Natural killer cell (primary cell): ENCODE data around the gene FXYD7. TPM values are rescaled to one million over a fixed set of nuclear protein-coding genes. Genes with fewer than 3 reads are reported as not detected.

Experiments used
- ATAC-seq, 3 donors: fragments of 150-1000 bp in 2 of 3; fragments of 200-7000 bp in 1 of 3; cut with Tn5 transposase; 1 replicate in 1 of 3; 2 replicates in 2 of 3; pipeline ENCODE4 v1.10.0; 2021; ENCODE audit warnings: mild to moderate bottlenecking in 2 of 3, moderate library complexity in 2 of 3
- DNase-seq, 2 donors: peaks; one replicate each; pipeline versions ENCODE4 v3.0.0 to v3.0.0-alpha.2; 2013 to 2021; ENCODE audit warnings: mixed read lengths in 1 of 2
- H3K27ac ChIP-seq: one replicate; pipeline ENCODE4 v1.5.1; 2013; ENCODE audit warnings: mild to moderate bottlenecking, low read length
- H3K27me3 ChIP-seq: one replicate; pipeline ENCODE4 v1.6.1; 2013; ENCODE audit warnings: low read length; ENCODE audit not compliant: control insufficient read depth, insufficient read depth
- H3K36me3 ChIP-seq: one replicate; pipeline ENCODE4 v1.6.1; 2013; ENCODE audit warnings: low read length; ENCODE audit not compliant: control insufficient read depth, insufficient read depth
- H3K4me1 ChIP-seq: one replicate; pipeline ENCODE4 v1.6.1; 2013; ENCODE audit warnings: low read length; ENCODE audit not compliant: control insufficient read depth, insufficient read depth
- H3K4me3 ChIP-seq: one replicate; pipeline ENCODE4 v1.5.1; 2013; ENCODE audit warnings: low read length
- H3K9me3 ChIP-seq: one replicate; pipeline ENCODE4 v1.6.1; 2013; ENCODE audit warnings: low read length; ENCODE audit not compliant: control insufficient read depth, insufficient read depth
- H3K27ac Mint-ChIP-seq, 2 donors: one replicate each; pipeline ENCODE4 v1.8.0; 2022; ENCODE audit warnings: mild to moderate bottlenecking in 2 of 2, mixed read lengths in 2 of 2, moderate library complexity in 1 of 2
- H3K27me3 Mint-ChIP-seq, 2 donors: one replicate each; pipeline ENCODE4 v1.8.0; 2022; ENCODE audit warnings: low read depth in 2 of 2, mixed read lengths in 2 of 2
- H3K36me3 Mint-ChIP-seq: one replicate; pipeline ENCODE4 v1.8.0; 2022; ENCODE audit warnings: mixed read lengths
- H3K4me1 Mint-ChIP-seq, 2 donors: one replicate each; pipeline ENCODE4 v1.8.0; 2022; ENCODE audit warnings: mixed read lengths in 2 of 2
- H3K4me3 Mint-ChIP-seq: one replicate; pipeline ENCODE4 v1.8.0; 2022; ENCODE audit warnings: mild to moderate bottlenecking, moderate library complexity, mixed read lengths
- H3K9me3 Mint-ChIP-seq, 2 donors: one replicate each; pipeline ENCODE4 v1.8.0; 2022; ENCODE audit warnings: mixed read lengths in 2 of 2
- CTCF ChIP-seq: fragments of 200-600 bp; IDR thresholded peaks from one replicate; pipeline ENCODE4 v1.8.0; 2022; ENCODE audit warnings: antibody characterized with exemption
- WGBS: methylation state at CpG from one replicate; pipeline ENCODE4 v1.1.7; 2013; ENCODE audit warnings: missing lambda C conversion rate; ENCODE audit not compliant: insufficient coverage; 5-methylcytosine and 5-hydroxymethylcytosine counted together
- intact Hi-C: fragments of 100-400 bp; cut with micrococcal nuclease; formaldehyde crosslinking; loops from one replicate; pipeline ENCODE4 v1.14.2; 2022
- total RNA-seq, 4 donors: library from RNA; stranded (reverse); fragments of 120-200 nt in 1 of 4; gene quantifications; one replicate each; pipeline versions ENCODE4 v1.2.3 to v1.2.4, GENCODE V29; 2013 to 2022

FXYD7 gene
- total RNA-seq, 3 donors from 2014 or later (not counting 1 experiment from before 2014, with no cell fraction given): 4.0 to 5.4 (median 4.9) TPM

GRCh38 chr19:35094656-35095055 lies 48.4 kb upstream of the FXYD7 start:
- WGBS: 98% methylated on average over 4 of the region's 4 CpGs
- TF ChIP-seq CTCF: no peak
- Mint-ChIP-seq H3K4me1 (no peaks in the 10 kb centered on the region), H3K9me3 (no peaks in the 10 kb centered on the region), H3K4me3 (no peak overlapping the region), H3K27me3 (peaks cover 0 to 7% of the 10 kb centered on the region in 2 donors), H3K27ac (no peak overlapping the region), H3K36me3 (no peaks in the 10 kb centered on the region)
- no peak for DNase-seq
- H3K4me3 ChIP-seq: no peak overlapping the region
- no peaks in the 10 kb centered on the region for H3K36me3 ChIP-seq
- H3K4me1 ChIP-seq: peaks cover 4% of the 10 kb centered on the region
- intact Hi-C loops: no loop called here
- no peak for ATAC-seq
- H3K27me3 ChIP-seq: peaks cover 6% of the 10 kb centered on the region
- H3K9me3 ChIP-seq: no peaks in the 10 kb centered on the region
- no peak overlapping the region for H3K27ac ChIP-seq

GRCh38 chr19:35095667-35096368 lies 47.2 kb upstream of the FXYD7 start:
- Histone ChIP-seq H3K4me3 (no peak overlapping the region), H3K27me3 (peaks cover 4% of the 10 kb centered on the region), H3K4me1 (peaks cover under 1% of the 10 kb centered on the region), H3K36me3 (no peaks in the 10 kb centered on the region), H3K27ac (no peak overlapping the region), H3K9me3 (no peaks in the 10 kb centered on the region)
- peaks cover 0 to 6% of the 10 kb centered on the region in 2 donors for H3K27me3 Mint-ChIP-seq
- H3K4me3 Mint-ChIP-seq: no peak overlapping the region
- no peak for ATAC-seq
- TF ChIP-seq CTCF: no peak
- peak overlapping the region in 1 of 2 donors; percentile 22 for H3K27ac Mint-ChIP-seq
- 87% methylated on average over 8 of the region's 8 CpGs for WGBS
- no peaks in the 10 kb centered on the region for H3K9me3 Mint-ChIP-seq
- no peak for DNase-seq
- H3K36me3 Mint-ChIP-seq: no peaks in the 10 kb centered on the region
- intact Hi-C loops: no loop called here
- H3K4me1 Mint-ChIP-seq: no peaks in the 10 kb centered on the region

- no peaks in the 10 kb centered on the region for H3K9me3 ChIP-seq
- no peak overlapping the region for H3K4me3 Mint-ChIP-seq
- H3K4me1 ChIP-seq: no peaks in the 10 kb centered on the region
- H3K4me3 ChIP-seq: no peak overlapping the region
- intact Hi-C loops: no loop called here
- H3K36me3 ChIP-seq: no peaks in the 10 kb centered on the region
- DNase-seq (no peak), ATAC-seq (no peak)
- no peak overlapping the region for H3K27ac ChIP-seq
- no peak overlapping the region for H3K27ac Mint-ChIP-seq
- H3K27me3 Mint-ChIP-seq: peaks cover 0 to 6% of the 10 kb centered on the region in 2 donors
- 92% methylated on average over 29 of the region's 29 CpGs for WGBS
- H3K9me3 Mint-ChIP-seq: no peaks in the 10 kb centered on the region
- H3K4me1 Mint-ChIP-seq: no peaks in the 10 kb centered on the region
- no peak for TF ChIP-seq CTCF
- no peaks in the 10 kb centered on the region for H3K36me3 Mint-ChIP-seq
- H3K27me3 ChIP-seq: no peaks in the 10 kb centered on the region
Measured at GRCh38 chr19:35098413-35099049, 44.5 kb upstream of the FXYD7 start.
